SJSA1 (cell line): Measurements from ENCODE around the gene CLMN. TPM values are rescaled to one million over a fixed set of nuclear protein-coding genes. Genes with fewer than 3 reads are reported as not detected.

Source experiments
- DNase-seq, 2 experiments: peaks; one replicate each; pipeline ENCODE4 v3.0.0-alpha.2; 2015 to 2020; ENCODE audit warnings: low spot score in 2 of 2, low read depth in 1 of 2
- H3K27ac ChIP-seq: fragments of 250-450 bp; sonication (Bioruptor Pico); 2 replicates; pipeline ENCODE4 v1.5.1; 2020; ENCODE audit warnings: mild to moderate bottlenecking, moderate library complexity
- H3K27me3 ChIP-seq: fragments of 250-450 bp; sonication (Bioruptor Pico); replicated peaks from 2 replicates; pipeline ENCODE4 v1.5.1; 2020; ENCODE audit warnings: mild to moderate bottlenecking, moderate library complexity
- H3K36me3 ChIP-seq: fragments of 250-450 bp; sonication (Bioruptor Pico); 2 replicates; pipeline ENCODE4 v1.5.1; 2020; ENCODE audit warnings: mild to moderate bottlenecking
- H3K4me1 ChIP-seq: fragments of 250-450 bp; sonication (Bioruptor Pico); replicated peaks from 2 replicates; pipeline ENCODE4 v1.6.1; 2021; ENCODE audit warnings: mild to moderate bottlenecking
- H3K4me3 ChIP-seq: fragments of 250-450 bp; sonication (Bioruptor Pico); 2 replicates; pipeline ENCODE4 v1.5.1; 2020; ENCODE audit warnings: mild to moderate bottlenecking
- H3K9me3 ChIP-seq: fragments of 250-450 bp; sonication (Bioruptor Pico); replicated peaks from 2 replicates; pipeline ENCODE4 v1.5.1; 2020; ENCODE audit warnings: mild to moderate bottlenecking
- total RNA-seq: library from RNA; depleted of rRNA; stranded (reverse); fragments of >200 nt; shearing (Covaris generic); gene quantifications from 2 replicates; pipeline ENCODE4 v1.2.3, GENCODE V29; 2014

CLMN gene
- total RNA-seq, 1 experiment from 2014 or later: 4.7 TPM

GRCh38 chr14:95353664-95354063, 34.0 kb upstream of the CLMN start:
- no peaks in the 10 kb centered on the region for H3K9me3 ChIP-seq
- DNase-seq: no peak
- H3K36me3 ChIP-seq: no peaks in the 10 kb centered on the region
- H3K27me3 ChIP-seq: no peaks in the 10 kb centered on the region
- no peaks in the 10 kb centered on the region for H3K4me1 ChIP-seq
- no peak overlapping the region for H3K27ac ChIP-seq
- H3K4me3 ChIP-seq: no peak overlapping the region

- H3K4me3 ChIP-seq: no peak overlapping the region
- no peak for DNase-seq
- H3K27me3 ChIP-seq: no peaks in the 10 kb centered on the region
- no peak overlapping the region for H3K27ac ChIP-seq
- H3K4me1 ChIP-seq: no peaks in the 10 kb centered on the region
- no peaks in the 10 kb centered on the region for H3K9me3 ChIP-seq
- H3K36me3 ChIP-seq: no peaks in the 10 kb centered on the region
Observed at GRCh38 chr14:95353007-95353406, 33.3 kb upstream of the CLMN start.

- Histone ChIP-seq H3K27me3 (no peaks in the 10 kb centered on the region), H3K36me3 (no peaks in the 10 kb centered on the region), H3K4me1 (no peaks in the 10 kb centered on the region), H3K27ac (no peak overlapping the region), H3K4me3 (no peak overlapping the region), H3K9me3 (no peaks in the 10 kb centered on the region)
- no peak for DNase-seq
Observed at GRCh38 chr14:95352481-95352880, 32.8 kb upstream of the CLMN start.

GRCh38 chr14:95349241-95349640, 29.5 kb upstream of the CLMN start:
- H3K9me3 ChIP-seq: no peaks in the 10 kb centered on the region
- no peak overlapping the region for H3K27ac ChIP-seq
- H3K4me1 ChIP-seq: no peaks in the 10 kb centered on the region
- no peaks in the 10 kb centered on the region for H3K27me3 ChIP-seq
- H3K4me3 ChIP-seq: no peak overlapping the region
- H3K36me3 ChIP-seq: no peaks in the 10 kb centered on the region
- DNase-seq: no peak

GRCh38 chr14:95348395-95349080, 28.8 kb upstream of the CLMN start:
- Histone ChIP-seq H3K4me3 (no peak overlapping the region), H3K36me3 (no peaks in the 10 kb centered on the region), H3K27me3 (no peaks in the 10 kb centered on the region), H3K4me1 (no peaks in the 10 kb centered on the region), H3K27ac (no peak overlapping the region), H3K9me3 (no peaks in the 10 kb centered on the region)
- no peak for DNase-seq

GRCh38 chr14:95346820-95347219, 27.1 kb upstream of the CLMN start:
- H3K36me3 ChIP-seq: no peaks in the 10 kb centered on the region
- no peak for DNase-seq
- H3K27me3 ChIP-seq: no peaks in the 10 kb centered on the region
- H3K27ac ChIP-seq: no peak overlapping the region
- H3K9me3 ChIP-seq: no peaks in the 10 kb centered on the region
- no peak overlapping the region for H3K4me3 ChIP-seq
- no peaks in the 10 kb centered on the region for H3K4me1 ChIP-seq

GRCh38 chr14:95346266-95346665, 26.6 kb upstream of the CLMN start:
- H3K27ac ChIP-seq: no peak overlapping the region
- H3K9me3 ChIP-seq: no peaks in the 10 kb centered on the region
- H3K36me3 ChIP-seq: no peaks in the 10 kb centered on the region
- DNase-seq: no peak
- H3K27me3 ChIP-seq: no peaks in the 10 kb centered on the region
- no peak overlapping the region for H3K4me3 ChIP-seq
- H3K4me1 ChIP-seq: no peaks in the 10 kb centered on the region

GRCh38 chr14:95345032-95345431, 25.3 kb upstream of the CLMN start:
- Histone ChIP-seq H3K9me3 (no peaks in the 10 kb centered on the region), H3K36me3 (no peaks in the 10 kb centered on the region), H3K4me1 (no peaks in the 10 kb centered on the region), H3K4me3 (no peak overlapping the region), H3K27ac (no peak overlapping the region), H3K27me3 (no peaks in the 10 kb centered on the region)
- DNase-seq: no peak

- Histone ChIP-seq H3K27ac (no peak overlapping the region), H3K9me3 (no peaks in the 10 kb centered on the region), H3K36me3 (no peaks in the 10 kb centered on the region), H3K27me3 (no peaks in the 10 kb centered on the region), H3K4me1 (no peaks in the 10 kb centered on the region), H3K4me3 (no peak overlapping the region)
- no peak for DNase-seq
Observed at GRCh38 chr14:95344536-95344935, 24.8 kb upstream of the CLMN start.

- no peaks in the 10 kb centered on the region for H3K27me3 ChIP-seq
- no peaks in the 10 kb centered on the region for H3K36me3 ChIP-seq
- H3K27ac ChIP-seq: no peak overlapping the region
- H3K4me1 ChIP-seq: no peaks in the 10 kb centered on the region
- DNase-seq: no peak
- no peak overlapping the region for H3K4me3 ChIP-seq
- no peaks in the 10 kb centered on the region for H3K9me3 ChIP-seq
Observed at GRCh38 chr14:95341564-95341963, 21.9 kb upstream of the CLMN start.

GRCh38 chr14:95341115-95341514, 21.4 kb upstream of the CLMN start:
- no peak for DNase-seq

GRCh38 chr14:95340201-95340697, 20.5 kb upstream of the CLMN start:
- no peaks in the 10 kb centered on the region for H3K4me1 ChIP-seq
- DNase-seq: no peak
- no peak overlapping the region for H3K27ac ChIP-seq
- H3K4me3 ChIP-seq: no peak overlapping the region
- H3K9me3 ChIP-seq: no peaks in the 10 kb centered on the region
- H3K27me3 ChIP-seq: no peaks in the 10 kb centered on the region
- no peaks in the 10 kb centered on the region for H3K36me3 ChIP-seq

More at GRCh38 chr14:95341115-95341514, 21.4 kb upstream of the CLMN start:
- H3K4me3 ChIP-seq: no peak overlapping the region
- no peaks in the 10 kb centered on the region for H3K4me1 ChIP-seq
- no peaks in the 10 kb centered on the region for H3K36me3 ChIP-seq
- no peak overlapping the region for H3K27ac ChIP-seq
- no peaks in the 10 kb centered on the region for H3K9me3 ChIP-seq
- H3K27me3 ChIP-seq: no peaks in the 10 kb centered on the region

- Histone ChIP-seq H3K9me3 (no peaks in the 10 kb centered on the region), H3K27ac (no peak overlapping the region), H3K4me1 (no peaks in the 10 kb centered on the region), H3K36me3 (no peaks in the 10 kb centered on the region), H3K4me3 (no peak overlapping the region), H3K27me3 (no peaks in the 10 kb centered on the region)
- DNase-seq: no peak
Observed at GRCh38 chr14:95339301-95339865, 19.7 kb upstream of the CLMN start.

GRCh38 chr14:95338436-95338835, 18.7 kb upstream of the CLMN start:
- H3K27me3 ChIP-seq: no peaks in the 10 kb centered on the region
- no peaks in the 10 kb centered on the region for H3K36me3 ChIP-seq
- H3K9me3 ChIP-seq: no peaks in the 10 kb centered on the region
- H3K27ac ChIP-seq: no peak overlapping the region
- no peak overlapping the region for H3K4me3 ChIP-seq
- H3K4me1 ChIP-seq: no peaks in the 10 kb centered on the region
- DNase-seq: no peak
